Duodenal mucosa (tissue), 2 donors: ENCODE measurements around the gene ZNF454.

Experiments
- H3K27ac ChIP-seq: one replicate; pipeline ENCODE4 v1.7.0; 2013; ENCODE audit warnings: low read depth, low read length
- H3K27me3 ChIP-seq, 2 donors: one replicate each; pipeline ENCODE4 v1.7.0; 2013; ENCODE audit warnings: low read length in 2 of 2, control low read depth in 1 of 2; ENCODE audit not compliant: insufficient read depth in 2 of 2, control insufficient read depth in 1 of 2
- H3K36me3 ChIP-seq, 2 donors: one replicate each; pipeline ENCODE4 v1.7.0; 2013; ENCODE audit warnings: low read length in 2 of 2, control low read depth in 1 of 2; ENCODE audit not compliant: insufficient read depth in 2 of 2, control insufficient read depth in 1 of 2
- H3K4me1 ChIP-seq, 2 donors: one replicate each; pipeline ENCODE4 v1.7.0; 2013; ENCODE audit warnings: low read length in 2 of 2, control low read depth in 1 of 2; ENCODE audit not compliant: insufficient read depth in 2 of 2, control insufficient read depth in 1 of 2
- H3K4me3 ChIP-seq, 2 donors: one replicate each; pipeline ENCODE4 v1.7.0; 2013; ENCODE audit warnings: low read length in 2 of 2, low read depth in 1 of 2
- H3K9ac ChIP-seq, 2 donors: one replicate each; pipeline ENCODE4 v1.7.0; 2013; ENCODE audit warnings: low read length in 2 of 2, low read depth in 1 of 2
- H3K9me3 ChIP-seq, 2 donors: one replicate each; pipeline ENCODE4 v1.7.0; 2013; ENCODE audit warnings: low read length in 2 of 2, control low read depth in 1 of 2; ENCODE audit not compliant: control insufficient read depth in 1 of 2

Gene ZNF454

GRCh38 chr5:178983728-178984127 lies 42.7 kb downstream of the ZNF454 start:
- Histone ChIP-seq H3K9me3 (peaks cover 39 to 66% of the 10 kb centered on the region in 2 donors), H3K4me3 (no peak overlapping the region)

GRCh38 chr5:178984145-178985072 lies 43.4 kb downstream of the ZNF454 start:
- Histone ChIP-seq H3K27ac (no peak overlapping the region), H3K4me3 (no peak overlapping the region), H3K9me3 (peaks cover 35 to 68% of the 10 kb centered on the region in 2 donors)

More at GRCh38 chr5:178983728-178984127, 42.7 kb downstream of the ZNF454 start:
- H3K27ac ChIP-seq, result no peak overlapping the region
- H3K27me3 ChIP-seq, result no peaks in the 10 kb centered on the region
- H3K4me1 ChIP-seq, result no peaks in the 10 kb centered on the region
- H3K36me3 ChIP-seq, result no peaks in the 10 kb centered on the region
- no peak overlapping the region for H3K9ac ChIP-seq

GRCh38 chr5:178986326-178986960 lies 45.4 kb downstream of the ZNF454 start:
- Histone ChIP-seq H3K27me3 (no peaks in the 10 kb centered on the region), H3K4me1 (no peaks in the 10 kb centered on the region), H3K9ac (no peak overlapping the region), H3K4me3 (no peak overlapping the region), H3K36me3 (no peaks in the 10 kb centered on the region), H3K27ac (no peak overlapping the region), H3K9me3 (peaks cover 21 to 67% of the 10 kb centered on the region in 2 donors)

More at GRCh38 chr5:178984145-178985072, 43.4 kb downstream of the ZNF454 start:
- no peaks in the 10 kb centered on the region for H3K27me3 ChIP-seq
- H3K36me3 ChIP-seq, result no peaks in the 10 kb centered on the region
- no peak overlapping the region for H3K9ac ChIP-seq
- H3K4me1 ChIP-seq, result no peaks in the 10 kb centered on the region

- Histone ChIP-seq H3K27ac (no peak overlapping the region), H3K9ac (no peak overlapping the region), H3K4me3 (no peak overlapping the region), H3K27me3 (no peaks in the 10 kb centered on the region), H3K36me3 (no peaks in the 10 kb centered on the region), H3K4me1 (no peaks in the 10 kb centered on the region), H3K9me3 (peaks cover 13 to 52% of the 10 kb centered on the region in 2 donors)
Observed at GRCh38 chr5:178988436-178989220, 47.6 kb downstream of the ZNF454 start.

- no peak overlapping the region for H3K27ac ChIP-seq
- no peaks in the 10 kb centered on the region for H3K27me3 ChIP-seq
- no peak overlapping the region for H3K9ac ChIP-seq
- H3K9me3 ChIP-seq, result peaks cover 13 to 49% of the 10 kb centered on the region in 2 donors
- H3K36me3 ChIP-seq, result no peaks in the 10 kb centered on the region
- no peaks in the 10 kb centered on the region for H3K4me1 ChIP-seq
- H3K4me3 ChIP-seq, result no peak overlapping the region
Observed at GRCh38 chr5:178989311-178989710, 48.3 kb downstream of the ZNF454 start.

GRCh38 chr5:178990491-178990890 lies 49.5 kb downstream of the ZNF454 start:
- H3K4me1 ChIP-seq, result no peaks in the 10 kb centered on the region
- H3K36me3 ChIP-seq, result no peaks in the 10 kb centered on the region
- no peak overlapping the region for H3K27ac ChIP-seq
- H3K4me3 ChIP-seq, result no peak overlapping the region
- H3K9me3 ChIP-seq, result peaks cover 13 to 42% of the 10 kb centered on the region in 2 donors
- H3K27me3 ChIP-seq, result no peaks in the 10 kb centered on the region
- no peak overlapping the region for H3K9ac ChIP-seq

GRCh38 chr5:178991190-178992145 lies 50.5 kb downstream of the ZNF454 start:
- H3K4me1 ChIP-seq, result no peaks in the 10 kb centered on the region
- no peak overlapping the region for H3K9ac ChIP-seq
- H3K9me3 ChIP-seq, result peaks cover 8 to 34% of the 10 kb centered on the region in 2 donors
- H3K4me3 ChIP-seq, result no peak overlapping the region
- H3K27ac ChIP-seq, result no peak overlapping the region
- no peaks in the 10 kb centered on the region for H3K36me3 ChIP-seq
- H3K27me3 ChIP-seq, result no peaks in the 10 kb centered on the region

- no peaks in the 10 kb centered on the region for H3K27me3 ChIP-seq
Observed at GRCh38 chr5:178992291-178992895, 51.4 kb downstream of the ZNF454 start.

GRCh38 chr5:178993236-178993765 lies 52.3 kb downstream of the ZNF454 start:
- H3K4me3 ChIP-seq, result no peak overlapping the region
- no peaks in the 10 kb centered on the region for H3K4me1 ChIP-seq
- H3K9me3 ChIP-seq, result peaks cover 8 to 19% of the 10 kb centered on the region in 2 donors

More at GRCh38 chr5:178992291-178992895, 51.4 kb downstream of the ZNF454 start:
- Histone ChIP-seq H3K4me1 (no peaks in the 10 kb centered on the region), H3K4me3 (no peak overlapping the region), H3K9ac (no peak overlapping the region), H3K9me3 (peaks cover 8 to 25% of the 10 kb centered on the region in 2 donors), H3K27ac (no peak overlapping the region), H3K36me3 (no peaks in the 10 kb centered on the region)

More at GRCh38 chr5:178993236-178993765, 52.3 kb downstream of the ZNF454 start:
- Histone ChIP-seq H3K9ac (no peak overlapping the region), H3K27ac (no peak overlapping the region), H3K27me3 (no peaks in the 10 kb centered on the region), H3K36me3 (no peaks in the 10 kb centered on the region)
